WTC11 (cell line): ENCODE data around the gene CACYBP. TPM values are rescaled to one million over a fixed set of nuclear protein-coding genes. Genes with fewer than 3 reads are reported as not detected.

Experiments used
- ATAC-seq: fragments of 200-7000 bp; cut with Tn5 transposase; 2 replicates; pipeline ENCODE4 v1.10.0; 2021; ENCODE audit warnings: mild to moderate bottlenecking, moderate library complexity
- CTCF ChIA-PET: fragments of 300-600 bp; sonication (Branson Sonifier 250); formaldehyde crosslinking; loops from one replicate; lab custom pipeline; 2021; ENCODE audit warnings: antibody characterized with exemption; lab: Charles Lee
- POLR2A ChIA-PET: fragments of 350-600 bp; sonication (Branson Sonifier 250); formaldehyde crosslinking; loops from one replicate; lab custom pipeline; 2021; ENCODE audit warnings: antibody characterized with exemption; lab: Charles Lee
- DNase-seq: peaks from one replicate; pipeline ENCODE4 v3.0.0; 2021; ENCODE audit warnings: low spot score
- H3K27ac Mint-ChIP-seq: 2 replicates; pipeline ENCODE4 v1.8.0; 2021; ENCODE audit warnings: mixed read lengths
- H3K27me3 Mint-ChIP-seq: 2 replicates; pipeline ENCODE4 v1.8.0; 2021; ENCODE audit warnings: low read depth, mild to moderate bottlenecking, moderate library complexity, mixed read lengths
- H3K36me3 Mint-ChIP-seq: 2 replicates; pipeline ENCODE4 v1.8.0; 2021; ENCODE audit warnings: mixed read lengths
- H3K4me1 Mint-ChIP-seq: 2 replicates; pipeline ENCODE4 v1.8.0; 2022; ENCODE audit warnings: mixed read lengths
- H3K4me3 Mint-ChIP-seq: 2 replicates; pipeline ENCODE4 v1.8.0; 2021; ENCODE audit warnings: mild to moderate bottlenecking, moderate library complexity, mixed read lengths
- H3K9me3 Mint-ChIP-seq: 2 replicates; pipeline ENCODE4 v1.8.0; 2021; ENCODE audit warnings: mixed read lengths
- ATF1 ChIP-seq: sonication (generic); formaldehyde crosslinking; IDR thresholded peaks from 2 replicates; pipeline ENCODE4 v1.8.1; 2023; ENCODE audit warnings: mild to moderate bottlenecking, moderate library complexity, missing genetic modification reagents
- CREB1 ChIP-seq: sonication (generic); formaldehyde crosslinking; IDR thresholded peaks from 2 replicates; pipeline ENCODE4 v1.8.0; 2023; ENCODE audit warnings: mild to moderate bottlenecking, missing genetic modification reagents
- EMX1 ChIP-seq: fragments of 250-450 bp; sonication (Bioruptor Pico); IDR thresholded peaks from 2 replicates; pipeline ENCODE4 v1.8.0; 2021; ENCODE audit warnings: mild to moderate bottlenecking
- FOXJ3 ChIP-seq: sonication (generic); formaldehyde crosslinking; IDR thresholded peaks from 2 replicates; pipeline ENCODE4 v1.9.0; 2021; ENCODE audit warnings: missing genetic modification reagents, mild to moderate bottlenecking, borderline replicate concordance
- GABPB1 ChIP-seq: sonication (generic); formaldehyde crosslinking; IDR thresholded peaks from 2 replicates; pipeline ENCODE4 v1.8.1; 2023; ENCODE audit warnings: mild to moderate bottlenecking, missing genetic modification reagents
- GRHL2 ChIP-seq: fragments of 250-450 bp; sonication (Bioruptor Pico); IDR thresholded peaks from 2 replicates; pipeline ENCODE4 v1.8.0; 2022; ENCODE audit warnings: mild to moderate bottlenecking, moderate library complexity; ENCODE audit not compliant: insufficient replicate concordance, severe bottlenecking
- HMGA2 ChIP-seq: fragments of 250-450 bp; sonication (Bioruptor Pico); IDR thresholded peaks from 2 replicates; pipeline ENCODE4 v1.4.0; 2021; ENCODE audit warnings: mild to moderate bottlenecking, moderate library complexity
- MYBL2 ChIP-seq: sonication (generic); formaldehyde crosslinking; IDR thresholded peaks from 2 replicates; pipeline ENCODE4 v1.8.1; 2023; ENCODE audit warnings: mild to moderate bottlenecking, moderate library complexity, missing genetic modification reagents
- RELA ChIP-seq: sonication (generic); formaldehyde crosslinking; IDR thresholded peaks from 2 replicates; pipeline ENCODE4 v1.8.1; 2022; ENCODE audit warnings: missing genetic modification reagents, mild to moderate bottlenecking, borderline replicate concordance
- SMAD3 ChIP-seq: sonication (generic); formaldehyde crosslinking; IDR thresholded peaks from 2 replicates; pipeline ENCODE4 v1.8.0; 2022; ENCODE audit warnings: missing genetic modification reagents, mild to moderate bottlenecking, borderline replicate concordance
- ZBTB21 ChIP-seq: sonication (generic); formaldehyde crosslinking; IDR thresholded peaks from 2 replicates; pipeline ENCODE4 v1.8.1; 2023; ENCODE audit warnings: mild to moderate bottlenecking, missing genetic modification reagents, borderline replicate concordance
- ZNF396 ChIP-seq: fragments of 250-450 bp; sonication (Bioruptor Pico); IDR thresholded peaks from 2 replicates; pipeline ENCODE4 v1.8.0; 2021; ENCODE audit warnings: mild to moderate bottlenecking, moderate library complexity, borderline replicate concordance
- ZNF671 ChIP-seq: fragments of 250-450 bp; sonication (Bioruptor Pico); IDR thresholded peaks from 2 replicates; pipeline ENCODE4 v1.8.0; 2021; ENCODE audit warnings: mild to moderate bottlenecking
- total RNA-seq: library from RNA; stranded (reverse); gene quantifications from 3 replicates; pipeline ENCODE4 v1.2.3, GENCODE V29; 2021
- TF ChIP-seq, protein P1 (sequence below): sonication (generic); formaldehyde crosslinking; IDR thresholded peaks from 2 replicates; pipeline ENCODE4 v1.8.1; 2022; ENCODE audit warnings: missing genetic modification reagents, borderline replicate concordance
- TF ChIP-seq, protein P2 (sequence below): fragments of 250-450 bp; sonication (Bioruptor Pico); IDR thresholded peaks from 2 replicates; pipeline ENCODE4 v2.1.2; 2022; ENCODE audit warnings: mild to moderate bottlenecking, moderate library complexity
- TF ChIP-seq, protein P3 (sequence below): sonication (generic); formaldehyde crosslinking; IDR thresholded peaks from 2 replicates; pipeline ENCODE4 v1.8.0; 2022; ENCODE audit warnings: mild to moderate bottlenecking, missing genetic modification reagents
- TF ChIP-seq, protein P4 (sequence below): sonication (generic); formaldehyde crosslinking; IDR thresholded peaks from 2 replicates; pipeline ENCODE4 v1.8.0; 2022; ENCODE audit warnings: mild to moderate bottlenecking, missing genetic modification reagents
- TF ChIP-seq, protein P5 (sequence below): sonication (generic); formaldehyde crosslinking; IDR thresholded peaks from 2 replicates; pipeline ENCODE4 v1.8.0; 2023; ENCODE audit warnings: missing genetic modification reagents
- TF ChIP-seq, protein P6 (sequence below): sonication (generic); formaldehyde crosslinking; IDR thresholded peaks from 2 replicates; pipeline ENCODE4 v1.8.1; 2022; ENCODE audit warnings: mild to moderate bottlenecking, missing genetic modification reagents, moderate library complexity, borderline replicate concordance

Gene CACYBP
- total RNA-seq, 1 experiment from 2014 or later = 211 TPM

DNA sequence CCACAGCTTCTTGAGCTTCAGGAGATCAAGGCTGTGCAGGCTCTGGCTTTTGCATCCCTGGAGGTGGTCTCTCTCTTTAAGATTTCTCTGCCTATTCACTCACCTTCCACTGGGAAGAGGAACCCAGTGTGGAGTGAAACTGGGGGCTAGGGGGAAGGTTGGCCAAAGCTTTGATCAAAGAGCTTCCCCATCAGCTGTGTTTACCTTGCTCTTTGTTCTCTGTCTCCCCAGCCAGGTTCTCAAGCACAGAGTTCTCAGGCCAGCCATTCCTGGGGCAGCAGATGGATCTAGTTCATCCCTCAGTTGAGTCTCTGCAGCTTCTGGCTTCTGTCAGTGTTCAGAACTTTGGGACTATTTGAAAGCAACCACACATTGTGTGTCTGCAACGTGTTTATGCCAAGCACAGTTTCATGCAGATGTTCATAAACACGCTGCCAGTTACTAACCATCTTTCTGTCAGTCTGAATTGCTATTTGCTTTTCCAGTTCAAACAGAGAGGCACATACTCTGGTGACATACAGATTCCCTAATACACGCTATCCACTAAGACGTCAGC is 40.7 kb downstream of the CACYBP start (continued):
- TF ChIP-seq SMAD3 (CRISPR knock-in tag) (no peak), ZNF671 (CRISPR knock-in tag) (no peak), FOXJ3 (CRISPR knock-in tag) (no peak), EMX1 (CRISPR knock-in tag) (no peak)
- TF ChIP-seq, protein P1, sequence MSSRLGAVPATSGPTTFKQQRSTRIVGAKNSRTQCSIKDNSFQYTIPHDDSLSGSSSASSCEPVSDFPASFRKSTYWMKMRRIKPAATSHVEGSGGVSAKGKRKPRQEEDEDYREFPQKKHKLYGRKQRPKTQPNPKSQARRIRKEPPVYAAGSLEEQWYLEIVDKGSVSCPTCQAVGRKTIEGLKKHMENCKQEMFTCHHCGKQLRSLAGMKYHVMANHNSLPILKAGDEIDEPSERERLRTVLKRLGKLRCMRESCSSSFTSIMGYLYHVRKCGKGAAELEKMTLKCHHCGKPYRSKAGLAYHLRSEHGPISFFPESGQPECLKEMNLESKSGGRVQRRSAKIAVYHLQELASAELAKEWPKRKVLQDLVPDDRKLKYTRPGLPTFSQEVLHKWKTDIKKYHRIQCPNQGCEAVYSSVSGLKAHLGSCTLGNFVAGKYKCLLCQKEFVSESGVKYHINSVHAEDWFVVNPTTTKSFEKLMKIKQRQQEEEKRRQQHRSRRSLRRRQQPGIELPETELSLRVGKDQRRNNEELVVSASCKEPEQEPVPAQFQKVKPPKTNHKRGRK (CRISPR knock-in tag) = no peak
- TF ChIP-seq, protein P2, sequence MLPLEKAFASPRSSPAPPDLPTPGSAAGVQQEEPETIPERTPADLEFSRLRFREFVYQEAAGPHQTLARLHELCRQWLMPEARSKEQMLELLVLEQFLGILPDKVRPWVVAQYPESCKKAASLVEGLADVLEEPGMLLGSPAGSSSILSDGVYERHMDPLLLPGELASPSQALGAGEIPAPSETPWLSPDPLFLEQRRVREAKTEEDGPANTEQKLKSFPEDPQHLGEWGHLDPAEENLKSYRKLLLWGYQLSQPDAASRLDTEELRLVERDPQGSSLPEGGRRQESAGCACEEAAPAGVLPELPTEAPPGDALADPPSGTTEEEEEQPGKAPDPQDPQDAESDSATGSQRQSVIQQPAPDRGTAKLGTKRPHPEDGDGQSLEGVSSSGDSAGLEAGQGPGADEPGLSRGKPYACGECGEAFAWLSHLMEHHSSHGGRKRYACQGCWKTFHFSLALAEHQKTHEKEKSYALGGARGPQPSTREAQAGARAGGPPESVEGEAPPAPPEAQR (CRISPR knock-in tag) = no peak

DNA sequence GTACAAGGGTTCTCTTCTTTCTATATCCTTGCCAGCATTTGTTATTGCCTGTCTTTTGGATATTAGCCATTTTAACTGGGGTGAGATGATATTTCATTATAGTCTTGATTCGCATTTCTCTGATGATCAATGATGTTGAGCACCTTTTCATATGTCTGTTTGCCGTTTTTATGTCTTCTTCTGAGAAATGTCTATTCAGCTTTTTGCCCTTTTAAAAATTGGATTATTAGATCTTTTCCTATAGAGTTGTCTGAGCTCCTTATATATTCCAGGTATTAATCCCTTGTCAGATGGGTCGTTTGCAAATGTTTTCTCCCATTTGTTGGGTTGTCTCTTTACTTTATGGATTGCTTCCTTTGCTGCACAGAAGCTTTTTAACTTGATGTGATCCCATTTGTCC is 42.9 kb downstream of the CACYBP start:
- Mint-ChIP-seq H3K4me1 (peaks cover 9% of the 10 kb centered on the region), H3K27me3 (no peaks in the 10 kb centered on the region), H3K9me3 (peaks cover 4% of the 10 kb centered on the region; the same call in 1 of the 2 replicates), H3K4me3 (no peak overlapping the region)
- POLR2A ChIA-PET = no interaction called here
- DNase-seq = no peak
- TF ChIP-seq ATF1 (no peak), EMX1 (CRISPR knock-in tag) (no peak), GRHL2 (CRISPR knock-in tag) (no peak), RELA (CRISPR knock-in tag) (no peak), MYBL2 (CRISPR knock-in tag) (no peak), ZNF396 (CRISPR knock-in tag) (no peak), GABPB1 (CRISPR knock-in tag) (no peak), ZBTB21 (CRISPR knock-in tag) (no peak), CREB1 (CRISPR knock-in tag) (no peak), HMGA2 (CRISPR knock-in tag) (no peak)
- TF ChIP-seq, protein P3, sequence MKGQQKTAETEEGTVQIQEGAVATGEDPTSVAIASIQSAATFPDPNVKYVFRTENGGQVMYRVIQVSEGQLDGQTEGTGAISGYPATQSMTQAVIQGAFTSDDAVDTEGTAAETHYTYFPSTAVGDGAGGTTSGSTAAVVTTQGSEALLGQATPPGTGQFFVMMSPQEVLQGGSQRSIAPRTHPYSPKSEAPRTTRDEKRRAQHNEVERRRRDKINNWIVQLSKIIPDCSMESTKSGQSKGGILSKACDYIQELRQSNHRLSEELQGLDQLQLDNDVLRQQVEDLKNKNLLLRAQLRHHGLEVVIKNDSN (CRISPR knock-in tag) = no peak
- TF ChIP-seq, protein P4, sequence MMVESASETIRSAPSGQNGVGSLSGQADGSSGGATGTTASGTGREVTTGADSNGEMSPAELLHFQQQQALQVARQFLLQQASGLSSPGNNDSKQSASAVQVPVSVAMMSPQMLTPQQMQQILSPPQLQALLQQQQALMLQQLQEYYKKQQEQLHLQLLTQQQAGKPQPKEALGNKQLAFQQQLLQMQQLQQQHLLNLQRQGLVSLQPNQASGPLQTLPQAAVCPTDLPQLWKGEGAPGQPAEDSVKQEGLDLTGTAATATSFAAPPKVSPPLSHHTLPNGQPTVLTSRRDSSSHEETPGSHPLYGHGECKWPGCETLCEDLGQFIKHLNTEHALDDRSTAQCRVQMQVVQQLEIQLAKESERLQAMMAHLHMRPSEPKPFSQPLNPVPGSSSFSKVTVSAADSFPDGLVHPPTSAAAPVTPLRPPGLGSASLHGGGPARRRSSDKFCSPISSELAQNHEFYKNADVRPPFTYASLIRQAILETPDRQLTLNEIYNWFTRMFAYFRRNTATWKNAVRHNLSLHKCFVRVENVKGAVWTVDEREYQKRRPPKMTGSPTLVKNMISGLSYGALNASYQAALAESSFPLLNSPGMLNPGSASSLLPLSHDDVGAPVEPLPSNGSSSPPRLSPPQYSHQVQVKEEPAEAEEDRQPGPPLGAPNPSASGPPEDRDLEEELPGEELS (CRISPR knock-in tag) = no peak
- TF ChIP-seq, protein P5, sequence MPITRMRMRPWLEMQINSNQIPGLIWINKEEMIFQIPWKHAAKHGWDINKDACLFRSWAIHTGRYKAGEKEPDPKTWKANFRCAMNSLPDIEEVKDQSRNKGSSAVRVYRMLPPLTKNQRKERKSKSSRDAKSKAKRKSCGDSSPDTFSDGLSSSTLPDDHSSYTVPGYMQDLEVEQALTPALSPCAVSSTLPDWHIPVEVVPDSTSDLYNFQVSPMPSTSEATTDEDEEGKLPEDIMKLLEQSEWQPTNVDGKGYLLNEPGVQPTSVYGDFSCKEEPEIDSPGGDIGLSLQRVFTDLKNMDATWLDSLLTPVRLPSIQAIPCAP = no peak
- TF ChIP-seq, protein P2 (CRISPR knock-in tag) = no peak
- TF ChIP-seq, protein P6, sequence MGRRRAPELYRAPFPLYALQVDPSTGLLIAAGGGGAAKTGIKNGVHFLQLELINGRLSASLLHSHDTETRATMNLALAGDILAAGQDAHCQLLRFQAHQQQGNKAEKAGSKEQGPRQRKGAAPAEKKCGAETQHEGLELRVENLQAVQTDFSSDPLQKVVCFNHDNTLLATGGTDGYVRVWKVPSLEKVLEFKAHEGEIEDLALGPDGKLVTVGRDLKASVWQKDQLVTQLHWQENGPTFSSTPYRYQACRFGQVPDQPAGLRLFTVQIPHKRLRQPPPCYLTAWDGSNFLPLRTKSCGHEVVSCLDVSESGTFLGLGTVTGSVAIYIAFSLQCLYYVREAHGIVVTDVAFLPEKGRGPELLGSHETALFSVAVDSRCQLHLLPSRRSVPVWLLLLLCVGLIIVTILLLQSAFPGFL (CRISPR knock-in tag) = no peak
- TF ChIP-seq, all 79 proteins: peak for 0
- Mint-ChIP-seq H3K36me3 (no peaks in the 10 kb centered on the region), H3K27ac (no peak overlapping the region)
- CTCF ChIA-PET = interaction anchor here (4.9 kb wide), 1 partner anchor 83 kb away, joined by 19 read pairs; no protein-coding TSS in a partner anchor
- ATAC-seq = no peak
